MM.1S (cell line): ENCODE data around the gene IGFBP2.

Source experiments
- EZH2 ChIP-seq: fragments of 300-600 bp; sonication (generic); optimal IDR thresholded peaks from 2 replicates; pipeline ENCODE3; 2017; ENCODE audit warnings: low read depth, mild to moderate bottlenecking, antibody characterized with exemption, low read length, mixed read lengths
- EZH2phosphoT487 ChIP-seq: fragments of 300-600 bp; sonication (generic); IDR thresholded peaks from 2 replicates; pipeline ENCODE4 v1.6.1; 2018; ENCODE audit warnings: antibody characterized with exemption, low read length
- TF ChIP-seq, protein P1 (sequence below): fragments of 300-600 bp; sonication (generic); IDR thresholded peaks from 2 replicates; pipeline ENCODE4 v1.5.1; 2016; ENCODE audit warnings: antibody characterized with exemption, low read length, mixed read lengths

- TF ChIP-seq EZH2phosphoT487 (no peak), EZH2 (no peak)
- TF ChIP-seq, protein P1, sequence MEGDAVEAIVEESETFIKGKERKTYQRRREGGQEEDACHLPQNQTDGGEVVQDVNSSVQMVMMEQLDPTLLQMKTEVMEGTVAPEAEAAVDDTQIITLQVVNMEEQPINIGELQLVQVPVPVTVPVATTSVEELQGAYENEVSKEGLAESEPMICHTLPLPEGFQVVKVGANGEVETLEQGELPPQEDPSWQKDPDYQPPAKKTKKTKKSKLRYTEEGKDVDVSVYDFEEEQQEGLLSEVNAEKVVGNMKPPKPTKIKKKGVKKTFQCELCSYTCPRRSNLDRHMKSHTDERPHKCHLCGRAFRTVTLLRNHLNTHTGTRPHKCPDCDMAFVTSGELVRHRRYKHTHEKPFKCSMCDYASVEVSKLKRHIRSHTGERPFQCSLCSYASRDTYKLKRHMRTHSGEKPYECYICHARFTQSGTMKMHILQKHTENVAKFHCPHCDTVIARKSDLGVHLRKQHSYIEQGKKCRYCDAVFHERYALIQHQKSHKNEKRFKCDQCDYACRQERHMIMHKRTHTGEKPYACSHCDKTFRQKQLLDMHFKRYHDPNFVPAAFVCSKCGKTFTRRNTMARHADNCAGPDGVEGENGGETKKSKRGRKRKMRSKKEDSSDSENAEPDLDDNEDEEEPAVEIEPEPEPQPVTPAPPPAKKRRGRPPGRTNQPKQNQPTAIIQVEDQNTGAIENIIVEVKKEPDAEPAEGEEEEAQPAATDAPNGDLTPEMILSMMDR: no peak
Observed at GRCh38 chr2:216687111-216687510, 53.9 kb downstream of the IGFBP2 start.
